HepG2 (cell line): ENCODE measurements around the gene TMEM121. TPM values are rescaled to one million over a fixed set of nuclear protein-coding genes. Genes with fewer than 3 reads are reported as not detected.
A peak's percentile ranks its signal among the peaks of the same experiment; 100 is the strongest.

ENCODE experiments used
- ATM ChIP-seq: fragments of 450-650 bp; IDR thresholded peaks from 2 replicates; pipeline ENCODE4 v1.7.1; 2017; ENCODE audit warnings: mild to moderate bottlenecking, borderline replicate concordance
- CTCF ChIP-seq: sonication (generic); formaldehyde crosslinking; IDR thresholded peaks from 2 replicates; pipeline ENCODE4 v1.5.0; 2020; ENCODE audit warnings: mild to moderate bottlenecking, missing genetic modification reagents, moderate library complexity
- DNMT3B ChIP-seq: conservative IDR thresholded peaks from 2 replicates; pipeline ENCODE4 v1.6.1; 2016; ENCODE audit warnings: missing biosample characterization, control low read depth
- E2F2 ChIP-seq: sonication (generic); formaldehyde crosslinking; IDR thresholded peaks from 2 replicates; pipeline ENCODE4 v1.4.0; 2020; ENCODE audit warnings: missing genetic modification reagents, borderline replicate concordance
- HDAC2 ChIP-seq: sonication (generic); formaldehyde crosslinking; IDR thresholded peaks from 2 replicates; pipeline ENCODE4 v1.4.0; 2020; ENCODE audit warnings: missing genetic modification reagents
- MAZ ChIP-seq, 2 experiments: sonication (generic) in 1 of 2; formaldehyde crosslinking in 1 of 2; IDR thresholded peaks; 2 replicates each; pipeline versions ENCODE4 v1.5.0 to v1.6.1; 2012 to 2020; ENCODE audit warnings: low read depth in 2 of 2, mild to moderate bottlenecking in 2 of 2, borderline replicate concordance in 1 of 2, improper control_type of control experiment in 1 of 2, low read length in 1 of 2, missing genetic modification reagents in 1 of 2, moderate library complexity in 1 of 2
- NFIC ChIP-seq: IDR thresholded peaks from 2 replicates; pipeline ENCODE4 v1.6.1; 2012; ENCODE audit warnings: mild to moderate bottlenecking, low read length, inconsistent platforms
- POLR2A ChIP-seq, 2 experiments: IDR thresholded peaks; 2 replicates each; pipeline ENCODE4 v1.6.1; 2011; ENCODE audit warnings: low read depth in 2 of 2, low read length in 2 of 2, mild to moderate bottlenecking in 1 of 2, moderate library complexity in 1 of 2; ENCODE audit not compliant: insufficient read depth in 1 of 2
- POLR2G ChIP-seq: fragments of 200-400 bp; formaldehyde crosslinking; IDR thresholded peaks from 2 replicates; pipeline ENCODE4 v1.6.1; 2018; ENCODE audit warnings: mild to moderate bottlenecking, low read depth, low read length, moderate library complexity
- THAP9 ChIP-seq: sonication (generic); formaldehyde crosslinking; IDR thresholded peaks from 2 replicates; pipeline ENCODE4; 2020; ENCODE audit warnings: missing genetic modification reagents, mild to moderate bottlenecking, borderline replicate concordance
- ZNF10 ChIP-seq: sonication (generic); formaldehyde crosslinking; IDR thresholded peaks from 2 replicates; pipeline ENCODE4 v1.4.0; 2020; ENCODE audit warnings: mild to moderate bottlenecking, low read depth, missing genetic modification reagents, borderline replicate concordance
- ZNF235 ChIP-seq: sonication (generic); formaldehyde crosslinking; IDR thresholded peaks from 2 replicates; pipeline ENCODE4 v1.8.1; 2023; ENCODE audit warnings: mild to moderate bottlenecking, missing genetic modification reagents, borderline replicate concordance
- polyA plus RNA-seq, 8 experiments: library from polyadenylated mRNA; depleted of rRNA in 3 of 8; stranded (reverse) in 7 of 8; unstranded in 1 of 8; fragments of >200 nt; fragmentation: Illumina TruSeq in 4 of 8; extraction: Trizol in 4 of 8; gene quantifications; 2 replicates each; pipeline versions ENCODE4 v1.2.1 to v1.2.3, GENCODE V29; 2011 to 2016; ENCODE audit warnings: low read depth in 4 of 8, missing spikeins in 1 of 8, mixed read lengths in 1 of 8; ENCODE audit not compliant: insufficient read depth in 1 of 8
- total RNA-seq, 5 experiments: library from RNA; depleted of rRNA; stranded (reverse); fragments of >200 nt; fragmentation: Illumina TruSeq; extraction: Trizol; gene quantifications; 2 replicates each; pipeline ENCODE4 v1.2.3, GENCODE V29; 2016; ENCODE audit warnings: low read depth in 1 of 5
- TF ChIP-seq, protein P1 (sequence below): sonication (generic); formaldehyde crosslinking; IDR thresholded peaks from 2 replicates; pipeline ENCODE4 v1.8.0; 2022; ENCODE audit warnings: mild to moderate bottlenecking, missing genetic modification reagents, borderline replicate concordance
- TF ChIP-seq, protein P2 (sequence below): sonication (generic); formaldehyde crosslinking; IDR thresholded peaks from 2 replicates; pipeline ENCODE4 v1.4.0; 2020; ENCODE audit warnings: missing genetic modification reagents, mild to moderate bottlenecking, borderline replicate concordance
- TF ChIP-seq, protein P3 (sequence below): sonication (generic); formaldehyde crosslinking; IDR thresholded peaks from 2 replicates; pipeline ENCODE4 v1.8.0; 2022; ENCODE audit warnings: missing genetic modification reagents, mild to moderate bottlenecking, moderate library complexity, borderline replicate concordance

Gene TMEM121
- total and polyA plus RNA-seq, 2 of the 13 experiments (the other 11 are each of a cell fraction or from before 2014, with no cell fraction given) = 6.6 to 19.0 TPM

DNA sequence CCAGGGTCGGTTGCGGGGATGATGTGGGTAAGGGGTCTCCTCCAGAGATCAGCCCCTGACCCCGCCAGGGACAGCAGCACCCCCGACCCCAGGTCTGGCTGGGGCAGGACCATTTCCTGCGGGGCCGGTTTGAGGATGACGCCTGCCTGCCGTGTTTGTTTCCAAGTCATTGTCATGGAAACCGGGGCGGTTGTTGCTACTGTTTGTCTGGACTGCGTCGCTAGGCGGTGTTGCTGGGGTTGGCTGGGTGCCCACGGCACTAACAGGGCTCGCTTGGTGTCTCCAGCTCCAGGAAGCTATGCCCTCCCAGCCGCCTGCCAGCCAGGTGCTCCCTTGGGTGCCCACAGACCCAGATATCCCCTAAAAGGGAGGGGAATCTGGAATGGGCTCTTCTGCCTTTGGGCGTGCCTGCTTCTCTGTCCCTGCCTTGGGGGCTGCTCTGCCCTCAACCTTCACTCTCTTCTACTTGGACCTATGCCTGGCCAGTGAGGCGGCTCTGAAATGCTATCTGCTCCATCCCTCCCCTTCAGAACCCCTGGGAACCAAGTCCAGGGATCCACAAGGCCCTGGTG, 44.4 kb upstream of the TMEM121 start (continued):
- TF ChIP-seq, protein P1, sequence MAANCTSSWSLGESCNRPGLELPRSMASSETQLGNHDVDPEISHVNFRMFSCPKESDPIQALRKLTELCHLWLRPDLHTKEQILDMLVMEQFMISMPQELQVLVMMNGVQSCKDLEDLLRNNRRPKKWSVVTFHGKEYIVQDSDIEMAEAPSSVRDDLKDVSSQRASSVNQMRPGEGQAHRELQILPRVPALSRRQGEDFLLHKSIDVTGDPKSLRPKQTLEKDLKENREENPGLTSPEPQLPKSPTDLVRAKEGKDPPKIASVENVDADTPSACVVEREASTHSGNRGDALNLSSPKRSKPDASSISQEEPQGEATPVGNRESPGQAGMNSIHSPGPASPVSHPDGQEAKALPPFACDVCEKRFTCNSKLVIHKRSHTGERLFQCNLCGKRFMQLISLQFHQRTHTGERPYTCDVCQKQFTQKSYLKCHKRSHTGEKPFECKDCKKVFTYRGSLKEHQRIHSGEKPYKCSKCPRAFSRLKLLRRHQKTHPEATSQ = no peak
- TF ChIP-seq NFIC (no peak), POLR2A (IDR thresholded peaks at IDR 0.05; ENCODE audit: insufficient read depth in 1 of 2, low read depth in 2 of 2, low read length in 2 of 2) (peak in 1 of 2 experiments; percentile 66; a peak in 1 of 4 replicates), ZNF235 (CRISPR knock-in tag) (no peak), DNMT3B (no peak), MAZ (IDR thresholded peaks at IDR 0.05; ENCODE audit: borderline replicate concordance, low read depth, low read length) (no peak), MAZ (CRISPR knock-in tag; IDR thresholded peaks at IDR 0.05; ENCODE audit: low read depth) (0 out of 2 replicates have a peak, but pooled peaks have one; percentile 42), THAP9 (no peak), POLR2G (no peak), ATM (no peak), ZNF10 (no peak), HDAC2 (CRISPR knock-in tag) (no peak), CTCF (CRISPR knock-in tag) (peak; percentile 70), E2F2 (CRISPR knock-in tag) (no peak)
- TF ChIP-seq, protein P2, sequence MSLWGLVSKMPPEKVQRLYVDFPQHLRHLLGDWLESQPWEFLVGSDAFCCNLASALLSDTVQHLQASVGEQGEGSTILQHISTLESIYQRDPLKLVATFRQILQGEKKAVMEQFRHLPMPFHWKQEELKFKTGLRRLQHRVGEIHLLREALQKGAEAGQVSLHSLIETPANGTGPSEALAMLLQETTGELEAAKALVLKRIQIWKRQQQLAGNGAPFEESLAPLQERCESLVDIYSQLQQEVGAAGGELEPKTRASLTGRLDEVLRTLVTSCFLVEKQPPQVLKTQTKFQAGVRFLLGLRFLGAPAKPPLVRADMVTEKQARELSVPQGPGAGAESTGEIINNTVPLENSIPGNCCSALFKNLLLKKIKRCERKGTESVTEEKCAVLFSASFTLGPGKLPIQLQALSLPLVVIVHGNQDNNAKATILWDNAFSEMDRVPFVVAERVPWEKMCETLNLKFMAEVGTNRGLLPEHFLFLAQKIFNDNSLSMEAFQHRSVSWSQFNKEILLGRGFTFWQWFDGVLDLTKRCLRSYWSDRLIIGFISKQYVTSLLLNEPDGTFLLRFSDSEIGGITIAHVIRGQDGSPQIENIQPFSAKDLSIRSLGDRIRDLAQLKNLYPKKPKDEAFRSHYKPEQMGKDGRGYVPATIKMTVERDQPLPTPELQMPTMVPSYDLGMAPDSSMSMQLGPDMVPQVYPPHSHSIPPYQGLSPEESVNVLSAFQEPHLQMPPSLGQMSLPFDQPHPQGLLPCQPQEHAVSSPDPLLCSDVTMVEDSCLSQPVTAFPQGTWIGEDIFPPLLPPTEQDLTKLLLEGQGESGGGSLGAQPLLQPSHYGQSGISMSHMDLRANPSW (CRISPR knock-in tag) = no peak
- TF ChIP-seq, protein P3, sequence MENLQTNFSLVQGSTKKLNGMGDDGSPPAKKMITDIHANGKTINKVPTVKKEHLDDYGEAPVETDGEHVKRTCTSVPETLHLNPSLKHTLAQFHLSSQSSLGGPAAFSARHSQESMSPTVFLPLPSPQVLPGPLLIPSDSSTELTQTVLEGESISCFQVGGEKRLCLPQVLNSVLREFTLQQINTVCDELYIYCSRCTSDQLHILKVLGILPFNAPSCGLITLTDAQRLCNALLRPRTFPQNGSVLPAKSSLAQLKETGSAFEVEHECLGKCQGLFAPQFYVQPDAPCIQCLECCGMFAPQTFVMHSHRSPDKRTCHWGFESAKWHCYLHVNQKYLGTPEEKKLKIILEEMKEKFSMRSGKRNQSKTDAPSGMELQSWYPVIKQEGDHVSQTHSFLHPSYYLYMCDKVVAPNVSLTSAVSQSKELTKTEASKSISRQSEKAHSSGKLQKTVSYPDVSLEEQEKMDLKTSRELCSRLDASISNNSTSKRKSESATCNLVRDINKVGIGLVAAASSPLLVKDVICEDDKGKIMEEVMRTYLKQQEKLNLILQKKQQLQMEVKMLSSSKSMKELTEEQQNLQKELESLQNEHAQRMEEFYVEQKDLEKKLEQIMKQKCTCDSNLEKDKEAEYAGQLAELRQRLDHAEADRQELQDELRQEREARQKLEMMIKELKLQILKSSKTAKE (CRISPR knock-in tag) = no peak
